Testis (tissue), 3 donors: ENCODE results near the gene MAB21L3. TPM values are rescaled to one million over a fixed set of nuclear protein-coding genes. Genes with fewer than 3 reads are reported as not detected.

ENCODE experiments used
- DNase-seq: peaks from one replicate; pipeline ENCODE4 v3.0.0-alpha.2; 2019
- H3K27ac ChIP-seq, 2 donors: fragments of 200-600 bp; sonication (generic); one replicate each; pipeline ENCODE4 v1.5.1; 2019
- H3K27me3 ChIP-seq: fragments of 200-600 bp; sonication (generic); one replicate; pipeline ENCODE4 v1.5.1; 2019
- H3K36me3 ChIP-seq: fragments of 200-600 bp; sonication (generic); one replicate; pipeline ENCODE4 v1.5.1; 2017; ENCODE audit warnings: low read depth; ENCODE audit errors: missing control alignments
- H3K4me1 ChIP-seq: fragments of 200-600 bp; sonication (generic); one replicate; pipeline ENCODE4 v1.5.1; 2019
- H3K4me3 ChIP-seq, 2 donors: fragments of 200-600 bp; sonication (generic); one replicate each; pipeline ENCODE4 v1.5.1; 2017 to 2019
- H3K9me3 ChIP-seq: fragments of 200-600 bp; sonication (generic); one replicate; pipeline ENCODE4 v1.5.1; 2017
- POLR2A ChIP-seq: fragments of 450-650 bp; IDR thresholded peaks from one replicate; pipeline ENCODE4 v1.6.1; 2017; ENCODE audit warnings: antibody characterized with exemption, mild to moderate bottlenecking, moderate library complexity
- WGBS, 2 donors: methylation state at CpG; one replicate each; pipeline ENCODE4 v1.1.5; 2018; 5-methylcytosine and 5-hydroxymethylcytosine counted together
- intact Hi-C: fragments of 100-400 bp; cut with DNase I; formaldehyde crosslinking; loops from one replicate; pipeline ENCODE4 v1.15.1; 2023; ENCODE audit warnings: low total_unique reads
- polyA plus RNA-seq: library from polyadenylated mRNA; stranded (reverse); fragments of 350-450 nt; fragmentation: Illumina TruSeq; extraction: RNeasy Lipid Tissue Mini Kit (QIAGEN cat#74804); gene quantifications from one replicate; pipeline ENCODE4 v1.2.3, GENCODE V29; 2014; ENCODE audit warnings: low read depth, low replicate concordance; ENCODE audit not compliant: insufficient read depth
- total RNA-seq, 2 donors: library from RNA; depleted of rRNA; stranded (reverse); fragments of >200 nt; gene quantifications; one replicate each; pipeline ENCODE4 v1.2.3, GENCODE V29; 2016
- TF ChIP-seq, protein P1 (sequence below), 3 experiments: fragments of 450-650 bp in 2 of 3; fragments of 200-600 bp in 1 of 3; sonication (generic) in 1 of 3; IDR thresholded peaks; one replicate each; pipeline ENCODE4 v1.5.1; 2016 to 2019; ENCODE audit warnings: antibody characterized with exemption in 3 of 3, mild to moderate bottlenecking in 2 of 3, moderate library complexity in 1 of 3

MAB21L3 gene
- total and polyA plus RNA-seq, 3 donors from 2014 or later = 0.37 to 3.8 (median 1.8) TPM

DNA sequence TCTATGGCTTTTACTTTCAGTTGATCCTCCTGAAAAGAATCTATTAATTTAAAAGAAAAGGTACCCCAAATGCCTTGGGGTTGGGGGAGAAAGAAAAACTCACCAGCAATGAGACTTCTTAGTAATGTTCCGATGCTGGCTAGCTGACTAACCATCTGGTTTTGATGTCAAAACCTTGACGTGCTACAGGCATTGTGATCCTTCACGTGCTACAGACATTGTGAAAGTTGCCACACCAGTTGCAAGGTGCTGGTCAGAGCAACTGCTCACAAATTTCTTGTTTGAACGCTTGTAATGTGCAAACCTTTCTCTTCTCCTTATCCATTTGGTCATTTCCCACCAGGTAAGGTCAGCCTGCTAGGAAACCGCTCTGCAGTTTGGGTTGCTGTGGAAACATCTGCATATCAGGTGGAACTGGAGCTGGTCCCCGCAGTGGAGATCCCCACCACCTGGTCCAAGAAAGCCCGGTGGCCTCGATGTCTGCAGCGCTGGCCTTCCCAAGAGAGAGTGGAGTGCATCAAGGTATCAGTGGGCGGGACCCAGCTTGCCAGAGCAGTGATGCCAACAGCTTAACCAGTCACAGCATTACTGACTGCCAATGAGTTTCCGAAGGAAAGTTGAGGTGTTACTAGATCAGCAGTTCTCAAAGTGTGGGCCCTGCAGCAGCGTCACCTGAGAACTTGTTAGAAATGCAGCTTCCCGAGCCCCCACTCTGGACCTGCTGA, 16.1 kb downstream of the MAB21L3 start:
- no peak overlapping the region for H3K27ac ChIP-seq
- H3K4me1 ChIP-seq = no peaks in the 10 kb centered on the region
- intact Hi-C loops = no loop called here
- H3K36me3 ChIP-seq = no peaks in the 10 kb centered on the region
- DNase-seq = no peak
- H3K4me3 ChIP-seq = no peak overlapping the region
- 89 to 90% methylated on average over 13 of the region's 13 CpGs for WGBS, 2 donors
- TF ChIP-seq POLR2A = no peak
- TF ChIP-seq, protein P1, sequence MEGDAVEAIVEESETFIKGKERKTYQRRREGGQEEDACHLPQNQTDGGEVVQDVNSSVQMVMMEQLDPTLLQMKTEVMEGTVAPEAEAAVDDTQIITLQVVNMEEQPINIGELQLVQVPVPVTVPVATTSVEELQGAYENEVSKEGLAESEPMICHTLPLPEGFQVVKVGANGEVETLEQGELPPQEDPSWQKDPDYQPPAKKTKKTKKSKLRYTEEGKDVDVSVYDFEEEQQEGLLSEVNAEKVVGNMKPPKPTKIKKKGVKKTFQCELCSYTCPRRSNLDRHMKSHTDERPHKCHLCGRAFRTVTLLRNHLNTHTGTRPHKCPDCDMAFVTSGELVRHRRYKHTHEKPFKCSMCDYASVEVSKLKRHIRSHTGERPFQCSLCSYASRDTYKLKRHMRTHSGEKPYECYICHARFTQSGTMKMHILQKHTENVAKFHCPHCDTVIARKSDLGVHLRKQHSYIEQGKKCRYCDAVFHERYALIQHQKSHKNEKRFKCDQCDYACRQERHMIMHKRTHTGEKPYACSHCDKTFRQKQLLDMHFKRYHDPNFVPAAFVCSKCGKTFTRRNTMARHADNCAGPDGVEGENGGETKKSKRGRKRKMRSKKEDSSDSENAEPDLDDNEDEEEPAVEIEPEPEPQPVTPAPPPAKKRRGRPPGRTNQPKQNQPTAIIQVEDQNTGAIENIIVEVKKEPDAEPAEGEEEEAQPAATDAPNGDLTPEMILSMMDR (IDR thresholded peaks at IDR 0.05) = no peak
- no peaks in the 10 kb centered on the region for H3K9me3 ChIP-seq
- H3K27me3 ChIP-seq = no peaks in the 10 kb centered on the region

DNA sequence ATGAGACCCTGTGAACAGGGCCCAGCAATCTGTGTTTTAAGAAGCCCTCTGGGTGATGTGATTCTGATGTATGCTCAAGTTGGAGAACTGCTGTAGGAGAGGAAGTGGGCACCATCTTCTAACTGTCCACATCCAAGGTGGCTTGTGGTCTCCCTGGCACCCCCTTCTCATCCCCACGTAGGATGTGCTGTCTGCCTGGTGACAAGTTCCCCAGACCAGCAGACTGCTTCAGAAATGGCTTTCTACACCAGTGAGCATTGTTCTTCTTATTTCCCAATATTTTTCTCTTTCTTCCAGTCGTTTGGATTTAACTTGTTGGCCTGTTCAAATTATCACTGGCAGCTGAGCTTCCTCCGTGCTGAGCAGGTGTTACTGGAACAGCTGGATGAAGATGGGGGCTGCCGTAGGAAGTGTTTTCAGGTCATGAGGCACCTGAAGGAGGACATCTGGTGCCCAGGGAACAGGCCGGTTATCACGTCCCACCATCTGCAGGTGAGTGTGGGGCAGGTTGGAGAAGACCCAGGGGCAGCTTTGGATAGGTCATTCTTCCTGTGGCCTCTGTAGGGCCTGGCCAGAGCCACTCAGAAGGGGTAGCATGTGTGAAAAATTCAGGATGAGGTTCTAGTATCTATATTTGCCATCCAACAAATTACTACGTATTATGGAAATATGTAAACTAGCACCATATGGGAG, 16.8 kb downstream of the MAB21L3 start:
- TF ChIP-seq, protein P1 (IDR thresholded peaks at IDR 0.05) = no peak
- no peak for TF ChIP-seq POLR2A
- no peaks in the 10 kb centered on the region for H3K4me1 ChIP-seq
- H3K27ac ChIP-seq = no peak overlapping the region
- H3K9me3 ChIP-seq = no peaks in the 10 kb centered on the region
- intact Hi-C loops = no loop called here
- H3K27me3 ChIP-seq = no peaks in the 10 kb centered on the region
- H3K4me3 ChIP-seq = no peak overlapping the region
- no peak for DNase-seq
- 81 to 85% methylated on average over 7 of the region's 7 CpGs for WGBS, 2 donors
- H3K36me3 ChIP-seq = no peaks in the 10 kb centered on the region

- Histone ChIP-seq H3K27me3 (no peaks in the 10 kb centered on the region), H3K4me3 (no peak overlapping the region), H3K4me1 (no peaks in the 10 kb centered on the region), H3K27ac (no peak overlapping the region), H3K36me3 (no peaks in the 10 kb centered on the region), H3K9me3 (no peaks in the 10 kb centered on the region)
- TF ChIP-seq, protein P1 (IDR thresholded peaks at IDR 0.05) = no peak
- no peak for TF ChIP-seq POLR2A
- whole genome bisulfite sequencing, 2 donors = 82 to 95% methylated on average over 3 of the region's 3 CpGs
- intact Hi-C loops = no loop called here
- DNase-seq = no peak
Observed at GRCh38 chr1:116128664-116129063, 17.5 kb downstream of the MAB21L3 start.

DNA sequence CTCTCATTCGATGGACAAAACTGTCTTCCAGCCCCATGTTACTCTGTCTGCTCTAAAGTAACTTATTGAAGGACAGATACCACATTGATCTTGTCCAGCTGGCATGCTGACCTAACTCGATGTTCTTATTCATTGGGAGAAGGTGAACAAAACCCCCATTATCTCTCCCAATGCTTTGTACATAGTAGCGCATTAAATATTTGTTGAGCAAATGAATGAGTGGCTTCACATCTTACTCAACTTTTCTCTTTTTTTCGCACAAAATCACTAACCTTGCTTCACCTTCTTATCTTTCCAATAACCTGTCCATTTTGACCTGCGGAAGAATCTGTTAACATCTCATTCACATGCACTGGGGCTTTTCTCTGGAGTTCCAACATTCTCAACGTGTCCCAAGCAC, 18.3 kb downstream of the MAB21L3 start:
- H3K36me3 ChIP-seq = no peaks in the 10 kb centered on the region
- TF ChIP-seq, protein P1 (IDR thresholded peaks at IDR 0.05) = no peak
- TF ChIP-seq POLR2A = no peak
- WGBS, 2 donors = 70 to 80% methylated on average over 6 of the region's 6 CpGs

More for the DNA sequence above, 18.3 kb downstream of the MAB21L3 start:
- no peak for DNase-seq
- Histone ChIP-seq H3K9me3 (no peaks in the 10 kb centered on the region), H3K27me3 (no peaks in the 10 kb centered on the region), H3K4me3 (no peak overlapping the region), H3K4me1 (no peaks in the 10 kb centered on the region), H3K27ac (no peak overlapping the region)
- intact Hi-C loops = no loop called here
